Stimulated activated CD8-positive, alpha-beta memory T cell treated with anti-CD3 and anti-CD28 coated beads, Interleukin-4, amount 100 ng/mL, for 4 hours (primary cell): ENCODE results near the gene THRSP.
"Not testable (repeated sequence)": the region's sequence is repeated elsewhere in the genome, so short reads cannot be mapped to it uniquely, and the experiment has no call there.

ENCODE experiments used
- DNase-seq, 2 donors: peaks; one replicate each; pipeline ENCODE4 v3.0.0-alpha.2; 2020; ENCODE audit warnings: low read depth in 2 of 2, low spot score in 1 of 2

The THRSP gene

DNA sequence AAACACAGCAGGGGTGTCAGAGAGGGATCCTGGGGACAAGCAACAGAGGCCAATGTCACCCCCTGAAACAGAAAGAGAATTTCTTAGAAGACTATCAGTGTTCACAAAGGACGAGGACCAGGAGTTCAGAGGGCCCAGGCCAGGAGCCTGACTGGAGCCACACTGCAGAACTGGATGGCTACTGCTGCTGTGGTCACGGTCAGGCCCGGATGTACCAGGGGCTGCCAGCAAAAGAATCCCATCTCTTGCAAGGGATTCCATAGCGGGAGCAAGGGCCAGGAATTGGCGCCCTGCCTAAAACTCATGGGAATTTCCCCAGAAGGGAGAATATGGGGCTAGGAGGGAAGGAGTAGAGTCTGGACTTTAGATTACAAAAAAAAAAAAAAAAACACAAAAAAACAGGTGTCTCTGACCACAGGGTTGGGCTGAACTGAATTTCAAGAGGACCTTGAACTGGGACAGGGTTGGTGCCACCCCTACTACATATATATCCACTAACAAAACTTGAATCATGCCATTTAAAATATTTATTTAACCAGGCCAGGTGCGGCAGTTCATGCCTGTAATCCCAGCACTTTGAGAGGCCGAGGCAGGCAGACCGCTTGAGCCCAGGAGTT, 24.9 kb upstream of the THRSP start:
- no peak for DNase-seq

DNA sequence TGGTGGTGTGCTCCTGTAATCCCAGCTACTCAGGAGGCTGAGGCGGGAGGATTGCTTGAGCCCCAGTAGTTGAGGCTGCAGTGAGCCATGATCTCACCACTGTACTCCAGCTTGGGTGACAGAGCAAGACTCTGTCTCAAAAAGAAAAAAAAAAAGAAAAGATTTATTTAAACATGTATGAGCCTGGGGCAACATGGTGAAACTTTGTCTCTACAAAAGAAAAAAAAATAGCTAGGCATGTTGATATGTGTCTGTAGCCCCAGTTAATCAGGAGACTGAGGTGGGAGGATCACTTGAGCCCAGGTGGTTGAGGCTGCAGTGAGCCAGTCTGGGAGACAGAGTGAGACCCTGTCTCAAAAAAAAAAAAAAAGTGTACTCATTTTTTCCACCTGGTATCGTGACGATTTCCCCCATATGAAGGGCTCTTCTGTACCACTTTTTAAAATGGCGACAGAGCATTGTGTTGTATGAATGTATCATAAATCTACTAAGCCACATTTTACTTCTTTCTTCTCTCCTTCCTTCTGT, 24.2 kb upstream of the THRSP start:
- DNase-seq: no peak

DNA sequence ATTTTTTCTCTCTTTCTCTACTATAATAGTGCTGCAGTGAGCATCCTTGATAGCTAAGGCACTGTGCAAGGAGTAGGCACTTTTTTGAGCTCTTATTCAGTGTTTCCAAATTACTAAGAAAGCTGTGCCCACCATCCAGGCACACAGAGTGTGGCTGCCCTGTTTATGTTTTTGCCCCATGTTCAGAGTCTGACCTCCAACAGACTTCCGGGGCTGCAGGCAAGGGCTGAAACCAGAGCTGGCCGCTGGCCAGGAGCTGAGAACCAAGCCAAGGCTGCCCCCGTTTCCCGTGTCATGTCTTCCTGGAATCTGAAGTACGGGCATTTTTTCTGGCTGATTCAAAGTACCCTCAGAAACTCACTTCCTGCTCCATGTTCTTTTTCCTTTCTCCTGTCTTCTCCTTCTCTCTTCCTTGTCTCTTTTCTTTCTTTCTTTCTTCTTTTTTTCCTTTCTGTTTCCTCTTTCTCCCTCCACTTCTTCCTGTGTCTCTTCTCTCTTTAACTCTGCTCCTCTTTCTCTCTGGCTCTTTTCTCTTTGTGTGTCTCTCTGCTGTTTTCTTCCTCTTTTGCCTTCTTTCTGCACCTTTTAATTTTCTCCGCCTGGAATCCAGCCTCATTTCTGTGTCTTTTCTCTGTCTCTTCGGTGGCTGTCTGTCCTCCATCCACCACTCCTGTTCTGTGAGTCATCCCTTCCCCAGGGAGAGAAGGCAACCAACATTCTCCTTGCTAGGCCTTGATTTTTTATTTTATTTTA, 23.6 kb upstream of the THRSP start:
- DNase-seq: no peak

DNA sequence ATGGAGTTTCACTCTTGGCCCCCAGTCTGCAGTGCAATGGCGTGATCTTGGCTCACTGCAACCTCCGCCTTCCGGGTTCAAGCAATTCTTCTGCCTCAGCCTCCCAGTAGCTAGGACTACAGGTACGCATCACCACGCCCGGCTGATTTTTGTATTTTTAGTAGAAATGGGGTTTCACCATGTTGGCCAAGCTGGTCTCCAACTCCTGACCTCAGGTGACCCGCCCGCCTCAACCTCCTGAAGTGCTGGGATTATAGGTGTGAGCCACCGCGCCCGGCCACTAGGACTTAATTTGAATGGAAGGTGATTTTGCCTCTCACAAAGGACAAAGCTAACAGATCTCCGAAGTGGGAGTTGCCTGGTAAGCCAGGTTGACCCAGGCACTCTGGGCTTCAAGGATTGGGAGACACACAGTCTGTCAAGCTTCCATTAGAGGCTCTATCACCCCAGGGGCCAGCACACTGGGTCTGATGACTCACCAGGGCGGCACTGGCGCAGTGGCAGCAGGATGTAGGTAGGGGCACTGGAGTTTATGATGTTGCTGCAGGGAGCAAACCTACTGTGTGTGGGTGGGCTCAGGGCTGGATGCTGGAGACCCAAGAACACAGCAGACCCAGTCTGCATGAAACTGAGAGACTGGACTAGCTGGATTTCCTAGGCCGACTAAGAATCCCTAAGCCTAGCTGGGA, 22.8 kb upstream of the THRSP start:
- no peak for DNase-seq

DNA sequence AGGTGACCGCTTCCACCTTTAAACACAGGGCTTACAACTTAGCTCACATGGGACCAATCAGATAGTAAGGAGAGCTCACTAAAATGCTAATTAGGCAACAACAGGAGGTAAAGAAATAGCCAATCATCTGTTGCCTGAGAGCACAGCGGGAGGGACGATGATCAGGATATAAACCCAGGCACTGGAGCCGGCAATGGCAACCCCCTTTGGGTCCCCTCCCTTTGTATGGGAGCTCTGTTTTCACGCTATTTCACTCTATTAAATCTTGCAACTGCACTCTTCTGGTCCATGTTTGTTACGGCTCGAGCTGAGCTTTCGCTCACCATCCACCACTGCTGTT, 22.3 kb upstream of the THRSP start:
- not testable (repeated sequence) for DNase-seq

DNA sequence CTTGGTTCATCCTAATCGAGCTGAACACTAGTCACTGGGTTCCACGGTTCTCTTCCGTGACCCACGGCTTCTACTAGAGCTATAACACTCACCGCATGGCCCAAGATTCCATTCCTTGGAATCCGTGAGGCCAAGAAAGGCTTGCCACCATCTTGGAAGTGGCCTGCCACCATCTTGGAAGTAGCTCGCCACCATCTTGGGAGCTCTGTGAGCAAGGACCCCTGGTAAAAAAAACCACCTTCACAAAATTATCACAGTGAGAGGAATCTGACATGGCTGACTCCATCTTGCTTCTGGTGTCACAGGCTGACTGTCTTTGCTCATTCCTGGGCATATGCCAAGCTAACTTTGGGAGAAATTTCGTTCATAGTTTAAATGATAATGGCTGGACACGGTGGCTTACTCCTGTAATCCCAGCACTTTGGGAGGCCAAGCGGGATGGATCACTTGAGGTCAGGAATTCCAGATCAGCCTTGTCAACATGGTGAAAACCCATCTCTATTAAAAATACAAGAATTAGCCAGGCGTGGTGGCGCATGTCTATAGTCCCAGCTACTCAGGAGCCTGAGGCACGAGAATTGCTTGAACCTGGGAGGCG, 21.7 kb upstream of the THRSP start:
- no peak for DNase-seq

DNA sequence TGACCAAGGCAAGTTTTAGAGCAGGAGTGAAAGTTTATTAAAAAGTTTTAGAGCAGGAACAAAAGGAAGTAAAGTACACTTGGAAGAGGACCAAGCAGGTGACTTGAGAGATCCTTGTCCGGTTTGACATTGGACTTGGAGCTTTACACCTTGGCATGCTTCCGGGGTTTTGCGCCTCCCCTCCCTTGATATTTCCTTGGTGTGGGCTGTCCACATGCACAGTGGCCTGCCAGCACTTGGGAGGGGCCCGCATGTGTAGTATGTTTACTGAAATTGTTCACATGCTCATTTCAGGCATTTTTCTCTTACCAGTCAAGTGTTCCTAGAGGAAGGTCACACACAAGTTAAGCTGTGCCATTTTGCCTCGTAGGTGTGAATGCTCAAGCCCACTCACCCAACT, 19.0 kb upstream of the THRSP start:
- no peak for DNase-seq

DNA sequence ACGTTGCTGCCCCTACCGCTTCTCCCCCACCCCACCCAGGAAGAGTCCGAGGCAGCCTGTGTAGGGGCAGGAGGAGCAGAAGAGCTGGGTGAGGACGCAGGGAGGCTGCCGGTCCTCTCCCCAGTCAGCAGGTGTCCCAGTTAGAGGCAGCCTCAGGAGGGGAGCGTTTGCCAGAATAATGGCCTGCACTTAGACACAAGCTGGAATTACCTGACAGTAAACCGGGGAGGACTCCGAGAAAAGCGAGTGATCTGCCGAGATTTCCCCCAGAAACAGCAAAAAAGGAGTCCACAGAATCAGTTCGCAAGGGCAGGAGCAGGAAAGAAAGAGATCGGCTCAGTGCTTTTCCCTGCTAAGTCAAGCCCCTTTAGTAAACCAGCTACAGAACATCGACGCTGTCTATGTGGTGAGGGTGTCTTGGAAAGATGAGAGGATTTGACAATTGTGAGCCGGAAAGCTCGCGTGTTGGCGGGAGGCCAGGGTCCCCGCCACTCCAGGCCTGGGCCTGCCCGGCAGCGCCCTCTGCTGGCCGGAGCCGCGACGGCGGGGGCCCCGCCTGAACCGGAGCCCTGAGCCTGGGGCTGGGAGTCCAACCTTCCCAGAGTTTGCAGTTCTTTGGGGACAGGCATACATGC, 17.7 kb upstream of the THRSP start:
- DNase-seq: peak; percentile 43 to 61

DNA sequence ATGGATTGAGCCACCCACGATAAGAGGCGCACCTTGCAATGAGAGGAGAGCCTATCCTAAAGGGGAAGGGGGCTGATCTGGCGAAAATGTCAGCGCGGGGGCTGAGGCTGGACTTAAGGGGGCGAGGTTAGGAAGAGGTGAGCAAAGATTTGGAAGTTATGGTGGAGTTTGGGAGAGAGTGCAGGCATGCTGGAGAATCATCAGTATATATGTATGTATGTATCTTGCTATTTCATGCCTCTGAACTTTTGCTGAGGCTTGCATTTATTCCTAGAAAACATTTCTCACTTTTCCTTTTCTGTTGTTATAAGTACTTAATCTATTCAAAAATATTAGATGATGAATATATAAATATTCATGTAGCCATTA, 17.2 kb upstream of the THRSP start:
- no peak for DNase-seq

DNA sequence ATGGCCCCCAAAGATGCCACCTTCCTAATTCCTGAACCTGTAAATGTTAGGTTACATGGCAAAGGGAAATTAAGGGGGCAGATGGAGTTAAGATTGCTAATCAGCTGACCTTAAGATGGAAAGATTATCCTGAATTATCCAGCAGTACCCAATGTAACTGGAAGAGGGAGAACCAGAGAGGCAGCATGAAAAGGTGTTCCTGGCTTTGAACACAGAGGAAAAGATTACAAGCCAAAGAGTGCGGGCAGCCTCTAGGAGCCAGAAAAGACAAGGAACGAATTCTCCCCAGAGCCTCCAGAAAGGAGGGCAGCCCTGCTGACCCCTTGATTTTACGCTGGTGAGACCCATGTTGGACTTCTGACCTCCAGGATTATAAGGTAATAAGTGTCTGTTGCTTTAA, 15.1 kb upstream of the THRSP start:
- DNase-seq: no peak

DNA sequence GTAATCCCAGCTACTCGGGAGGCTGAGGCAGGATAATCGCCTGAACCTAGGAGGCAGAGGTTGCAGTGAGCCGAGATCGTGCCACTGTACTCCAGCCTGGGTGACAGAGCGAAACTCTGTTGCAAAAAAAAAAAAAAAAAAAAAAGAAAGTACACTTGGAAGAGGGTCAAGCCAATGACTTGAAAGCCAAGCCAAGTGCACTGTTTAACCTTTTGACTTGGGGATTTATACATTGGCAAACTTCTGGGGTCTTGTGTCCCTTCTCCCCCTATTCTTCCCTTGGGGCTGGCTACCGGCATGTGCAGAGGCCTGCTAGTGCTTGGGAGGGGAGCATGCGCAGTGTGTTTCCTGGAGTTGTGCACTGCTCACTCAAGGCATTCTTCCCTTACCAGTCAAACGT, 14.3 kb upstream of the THRSP start:
- DNase-seq: no peak

DNA sequence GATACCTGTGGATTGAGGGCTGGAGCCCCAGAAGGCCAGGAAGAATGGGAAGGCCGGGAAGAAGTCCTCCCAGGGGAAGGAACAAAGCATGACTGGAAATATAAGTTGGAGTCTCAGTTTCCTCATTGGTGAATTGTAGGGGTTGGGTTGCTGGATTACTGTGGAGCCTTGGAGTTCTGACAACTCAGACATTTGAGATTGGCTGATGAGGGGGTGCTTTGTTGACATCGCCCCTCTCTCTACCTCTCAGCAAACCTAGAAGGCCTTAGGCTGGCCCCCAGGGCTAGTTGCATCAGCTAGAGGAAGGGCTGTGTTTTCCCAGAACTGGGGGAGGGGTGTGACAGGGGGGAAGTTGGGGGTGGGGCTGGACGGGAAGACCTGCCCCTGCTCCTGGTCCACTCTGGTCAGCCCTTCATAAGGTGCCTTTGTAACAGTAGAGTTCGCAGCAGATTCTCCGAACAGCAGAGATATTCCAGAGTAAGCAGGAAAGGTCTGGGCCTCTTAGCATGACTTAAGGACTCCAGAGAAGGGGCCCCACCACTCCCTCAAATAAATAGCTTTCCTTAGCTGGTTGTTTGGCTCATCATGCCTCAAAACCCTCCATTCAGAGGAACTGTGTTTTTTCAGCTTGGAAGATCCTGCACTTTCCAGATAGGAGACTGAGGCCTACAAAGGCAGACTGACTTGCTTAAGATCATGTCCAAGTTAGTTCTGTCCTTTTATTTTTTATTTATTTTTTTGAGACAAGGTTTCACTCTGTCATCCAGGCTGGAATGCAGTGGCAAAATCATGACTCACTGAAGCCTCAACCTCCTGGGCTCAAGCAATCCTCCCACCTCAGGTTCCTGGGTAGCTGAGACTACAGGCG, 12.5 kb upstream of the THRSP start:
- DNase-seq: no peak

DNA sequence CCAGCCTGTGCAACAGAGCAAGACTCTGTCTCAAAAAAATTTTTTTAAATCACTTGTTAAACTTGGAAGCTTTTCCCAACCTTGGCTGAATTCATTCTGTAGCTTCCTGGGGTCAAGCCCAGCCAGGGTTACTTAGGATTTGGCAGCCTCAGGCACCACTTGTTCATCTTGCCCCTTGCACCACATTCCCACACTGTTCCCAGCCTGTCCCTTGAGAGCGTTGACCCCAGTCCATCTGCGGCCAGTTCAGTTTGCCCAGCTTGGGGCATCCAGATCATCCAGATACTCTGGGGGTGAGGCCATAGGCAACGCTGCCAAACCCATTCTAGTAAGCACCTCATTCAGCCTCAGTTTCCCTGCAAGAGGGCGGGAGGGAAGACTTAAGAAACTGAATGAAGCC, 8.7 kb upstream of the THRSP start:
- DNase-seq: no peak

DNA sequence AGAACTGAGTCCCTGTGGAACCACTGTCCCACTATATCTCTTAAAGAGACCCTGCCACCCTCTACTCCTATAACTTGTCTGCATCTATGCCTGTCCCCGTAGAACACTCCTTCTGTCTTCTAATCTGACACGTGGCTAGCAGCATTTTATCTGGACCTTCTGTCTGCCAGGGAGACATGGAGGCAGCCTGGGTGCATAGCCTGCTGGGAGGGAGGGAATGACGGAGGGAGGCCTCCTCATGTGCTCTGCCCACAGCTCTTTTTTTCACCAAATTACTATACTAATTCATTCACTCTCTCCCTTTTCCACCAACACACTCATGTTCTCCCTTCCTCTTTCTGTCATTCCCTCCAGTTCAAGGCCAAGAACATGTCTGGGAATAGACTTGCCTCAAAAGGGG, 7.6 kb upstream of the THRSP start:
- no peak for DNase-seq

DNA sequence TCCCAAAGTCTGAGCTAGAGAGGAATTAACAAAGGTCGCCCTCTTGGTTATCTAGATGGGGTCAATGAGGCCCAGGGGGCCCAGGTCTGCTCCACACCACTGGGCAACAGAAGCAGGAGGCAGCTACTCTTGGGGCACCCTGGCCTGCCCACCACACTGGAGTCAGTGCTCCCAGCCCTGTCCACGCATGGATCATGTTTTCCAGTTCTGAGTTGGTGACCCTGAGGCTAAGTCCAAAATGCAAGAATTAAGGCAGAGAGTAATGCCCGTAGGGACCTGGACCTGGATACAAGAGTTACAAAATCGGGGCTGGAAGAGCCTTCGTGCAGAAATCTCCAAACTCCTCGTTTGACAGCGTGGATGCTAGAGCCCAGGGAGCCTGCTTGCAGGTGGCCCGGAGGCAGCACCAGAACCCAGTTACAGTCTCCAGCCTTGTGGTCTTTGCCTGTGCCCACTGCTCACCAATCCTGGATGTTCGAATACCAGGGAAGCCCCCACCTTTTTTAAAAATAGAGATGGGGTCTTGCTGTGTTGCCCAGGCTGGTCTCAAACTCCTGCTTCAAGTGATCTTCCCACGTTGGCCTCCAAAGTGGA, 6.1 kb upstream of the THRSP start:
- DNase-seq: no peak

DNA sequence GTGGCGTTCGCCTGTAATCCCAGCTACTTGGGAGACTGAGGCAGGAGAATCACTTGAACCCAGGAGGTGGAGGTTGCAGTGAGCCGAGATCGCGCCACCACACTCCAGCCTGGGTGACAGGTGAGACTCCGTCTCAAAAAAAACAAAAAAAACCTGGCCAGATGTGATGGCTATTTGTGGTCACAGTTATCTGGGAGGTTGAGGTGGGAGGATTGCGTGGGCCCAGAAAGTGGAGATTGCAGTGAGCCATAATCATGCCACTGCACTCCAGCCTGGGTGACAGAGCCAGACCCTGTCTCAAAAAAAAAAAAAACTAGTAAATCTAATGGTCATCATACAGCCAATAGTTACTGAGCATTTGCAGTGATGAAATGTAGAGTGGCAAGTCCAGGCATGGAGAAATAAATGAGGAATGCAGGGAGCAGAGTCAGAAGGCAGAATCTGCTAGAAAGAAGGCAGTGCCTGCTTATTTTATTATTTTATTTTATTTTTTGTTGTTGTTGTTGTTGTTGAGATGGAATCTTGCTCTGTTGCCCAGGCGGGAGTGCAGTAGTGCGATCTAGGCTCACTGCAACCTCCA, 3.8 kb upstream of the THRSP start:
- DNase-seq: not testable (repeated sequence)

DNA sequence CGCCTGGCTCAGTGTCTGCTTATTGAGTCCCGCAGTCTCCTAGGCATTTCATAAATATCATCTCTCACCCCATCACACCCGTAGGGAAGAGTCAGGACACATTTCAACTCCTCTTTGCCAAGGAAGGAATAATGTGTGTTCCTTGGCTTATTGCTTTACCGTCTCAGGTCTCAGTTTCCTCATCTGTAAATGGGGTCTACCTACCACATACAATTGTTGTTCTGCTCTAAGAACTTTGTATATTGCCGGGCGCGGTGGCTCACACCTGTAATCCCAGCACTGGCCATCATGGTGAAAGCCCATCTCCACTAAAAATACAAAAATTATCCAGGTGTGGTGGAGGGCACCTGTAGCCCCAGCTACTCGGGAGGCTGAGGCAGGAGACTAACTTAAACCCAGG, 3.1 kb upstream of the THRSP start:
- no peak for DNase-seq

DNA sequence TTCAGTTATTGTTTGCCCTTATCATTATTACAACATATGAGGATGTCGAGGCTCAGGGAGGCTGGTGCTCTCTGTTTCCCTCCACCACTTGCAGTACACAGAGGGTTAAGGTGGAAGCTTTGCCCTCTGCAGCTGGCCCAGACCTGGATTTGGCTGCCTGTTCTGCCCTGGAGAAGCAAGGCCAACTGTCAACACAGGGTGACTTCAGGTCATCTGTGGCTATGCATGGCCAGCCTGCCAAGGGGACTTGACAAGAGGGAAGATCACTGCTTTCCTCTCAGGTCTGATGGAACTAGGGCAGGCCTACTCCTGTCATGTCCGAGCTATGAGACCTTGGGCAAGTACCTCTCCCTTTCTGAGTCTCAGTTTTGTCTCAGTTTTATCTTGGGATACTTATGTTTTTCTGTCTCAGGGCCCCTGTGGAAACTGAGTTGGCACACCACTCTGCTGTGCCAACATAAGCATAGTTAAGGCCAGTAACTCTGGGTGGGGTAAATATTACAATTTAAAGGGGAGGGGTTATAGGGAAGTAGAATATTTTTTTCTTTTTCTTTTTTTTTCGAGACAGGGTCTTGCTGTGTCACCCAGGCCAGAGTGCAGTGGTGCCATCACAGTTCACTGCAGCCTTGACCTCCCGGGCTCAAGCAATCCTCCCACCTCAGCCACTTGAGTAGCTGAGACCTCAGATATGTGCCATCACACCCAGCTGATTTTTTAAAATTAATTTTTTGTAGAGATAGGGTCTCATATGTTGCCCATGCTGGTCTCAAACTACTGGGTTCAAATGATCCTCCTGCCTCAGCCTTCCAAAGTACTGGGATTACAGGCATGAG, 2.4 kb upstream of the THRSP start:
- no peak for DNase-seq

DNA sequence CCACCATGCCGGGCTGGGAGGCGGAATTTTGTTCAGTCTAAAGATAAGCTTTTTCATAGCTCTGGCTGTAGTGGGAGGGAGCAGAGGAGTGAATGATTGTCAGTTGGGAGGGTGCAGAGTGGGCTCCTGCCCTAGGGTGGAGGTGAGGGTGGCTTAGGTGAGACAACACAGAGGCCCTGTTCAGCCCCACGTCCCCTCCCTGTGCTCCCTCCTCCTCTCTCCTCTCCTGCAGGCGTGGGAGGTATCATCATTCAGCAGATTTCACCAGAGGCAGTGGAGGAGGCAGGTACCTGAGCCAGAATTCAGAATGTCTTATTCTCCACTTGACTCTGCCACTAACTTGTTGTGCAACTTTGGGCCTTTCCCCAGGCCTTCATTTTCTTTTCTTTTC, 1.7 kb upstream of the THRSP start:
- DNase-seq: no peak
